GM21367 (cell line): ENCODE data around the gene RAD23A.

Source experiments
- ATAC-seq: cut with Tn5 transposase; IDR thresholded peaks from one replicate; pipeline ENCODE4 v1.9.1; 2021; ENCODE audit not compliant: unreplicated experiment

The RAD23A gene

GRCh38 chr19:12983542-12984142, 38.0 kb downstream of the RAD23A start:
- no peak for ATAC-seq

GRCh38 chr19:12984143-12984627, 38.5 kb downstream of the RAD23A start:
- no peak for ATAC-seq

DNA sequence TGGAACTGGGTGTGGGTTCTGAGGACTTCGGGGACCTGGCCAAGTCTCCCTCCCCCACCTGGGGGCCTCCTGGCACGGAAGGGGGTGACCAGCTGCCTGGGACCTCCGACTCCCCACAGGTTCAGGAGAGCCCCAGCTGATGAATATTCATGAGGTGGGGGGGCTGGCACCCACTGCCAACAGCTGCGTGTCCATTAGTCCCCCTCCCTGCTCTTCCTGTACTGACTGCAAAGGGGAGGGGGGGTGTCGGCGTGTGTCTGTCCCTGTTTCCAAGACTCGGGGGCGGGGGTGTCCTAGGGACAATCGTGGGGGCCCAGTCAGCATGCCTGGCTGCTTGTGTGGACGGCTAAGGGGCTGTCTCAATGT, 39.0 kb downstream of the RAD23A start:
- ATAC-seq, result no peak

DNA sequence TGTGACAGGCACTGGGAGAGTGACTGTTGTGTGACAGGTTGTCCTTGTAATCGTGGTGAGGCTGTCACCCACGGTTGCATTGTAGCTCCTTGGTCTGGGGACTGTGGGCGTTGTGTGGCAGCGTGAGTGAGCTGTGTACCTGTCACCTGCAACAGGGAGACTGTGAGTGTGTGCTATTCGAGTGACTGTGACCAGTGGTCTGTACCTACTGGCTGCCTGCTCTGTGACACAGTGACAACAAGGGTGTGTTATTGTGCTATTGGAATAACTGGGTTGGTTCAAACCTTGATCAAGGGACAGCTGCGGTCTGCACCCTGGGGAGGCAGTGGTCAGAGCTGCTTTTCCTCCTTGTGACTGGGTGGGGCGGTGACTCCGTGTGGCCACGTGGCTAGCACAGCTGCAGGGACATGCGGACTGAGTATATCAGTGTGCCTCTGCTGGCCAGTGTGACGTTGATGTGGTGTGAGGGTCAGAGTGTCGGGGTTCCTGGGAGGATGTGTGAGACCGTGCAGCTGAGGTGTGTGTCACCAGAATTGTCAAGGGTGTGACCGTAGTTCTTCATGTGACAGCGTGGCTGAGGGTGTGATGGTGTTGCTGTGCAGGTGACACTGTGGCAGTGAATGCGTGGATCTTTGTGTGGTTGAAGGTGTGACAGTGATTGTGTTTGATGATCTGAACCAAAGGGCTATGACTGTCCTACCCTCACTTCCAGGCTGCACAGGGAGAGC, 39.6 kb downstream of the RAD23A start:
- no peak for ATAC-seq

DNA sequence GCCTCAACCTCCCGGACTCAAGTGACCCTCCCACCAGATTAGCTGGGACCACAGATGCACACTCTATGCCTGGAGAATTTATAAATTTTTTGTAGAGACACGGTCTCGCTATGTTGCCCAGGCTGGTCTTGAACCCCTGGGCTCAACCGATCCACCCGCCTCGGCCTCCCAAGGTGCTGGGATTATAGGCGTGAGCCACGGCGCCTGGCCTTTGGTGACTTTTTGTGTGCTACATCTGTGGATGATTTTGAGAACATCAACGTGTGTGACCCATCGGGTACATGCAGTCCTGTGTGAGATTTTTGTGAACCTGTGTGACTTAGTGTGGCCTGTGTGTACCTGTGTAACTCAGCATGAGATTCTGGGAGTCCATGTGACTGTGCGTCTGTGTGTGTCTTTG, 41.1 kb downstream of the RAD23A start:
- no peak for ATAC-seq

GRCh38 chr19:12987190-12987589, 41.5 kb downstream of the RAD23A start:
- no peak for ATAC-seq

DNA sequence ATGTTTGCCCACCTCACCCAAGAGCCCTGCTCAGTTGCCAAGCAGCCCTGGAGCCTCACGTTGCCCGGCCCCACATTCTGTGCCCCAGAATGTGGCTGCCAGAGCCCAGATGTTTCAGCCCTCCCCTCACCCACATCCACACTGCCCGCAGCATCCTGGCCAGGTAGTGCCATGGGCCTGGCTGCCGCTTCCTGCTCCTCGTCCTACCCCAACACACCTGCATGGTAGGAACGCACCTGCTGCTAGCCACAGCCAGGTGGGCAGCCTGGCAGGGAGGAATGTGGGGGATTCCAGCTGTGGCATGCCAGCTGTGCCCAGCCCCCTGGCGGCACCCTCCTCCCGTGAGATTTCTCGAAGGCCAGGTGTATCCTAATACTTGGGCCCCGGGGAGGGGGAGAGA, 42.1 kb downstream of the RAD23A start:
- no peak for ATAC-seq

DNA sequence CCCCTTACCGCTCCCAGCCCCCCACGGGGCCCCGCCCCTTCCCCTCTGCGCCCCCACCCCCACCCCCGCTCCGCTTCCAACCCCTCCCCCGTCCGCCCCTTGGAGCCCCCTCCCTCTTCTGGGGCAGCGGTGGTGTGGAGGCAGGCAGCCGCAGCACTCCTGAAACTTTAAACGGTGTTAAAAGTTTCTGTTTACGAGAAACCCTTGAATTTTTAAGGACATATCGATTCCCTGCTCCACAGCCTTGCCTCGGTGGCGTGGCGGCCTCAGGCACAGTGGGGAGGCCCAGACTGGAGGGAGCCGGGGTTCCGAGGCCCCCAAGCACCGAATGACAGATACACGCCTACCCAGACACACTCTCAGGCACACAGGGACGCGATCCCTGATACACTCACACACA, 44.8 kb downstream of the RAD23A start:
- no peak for ATAC-seq

DNA sequence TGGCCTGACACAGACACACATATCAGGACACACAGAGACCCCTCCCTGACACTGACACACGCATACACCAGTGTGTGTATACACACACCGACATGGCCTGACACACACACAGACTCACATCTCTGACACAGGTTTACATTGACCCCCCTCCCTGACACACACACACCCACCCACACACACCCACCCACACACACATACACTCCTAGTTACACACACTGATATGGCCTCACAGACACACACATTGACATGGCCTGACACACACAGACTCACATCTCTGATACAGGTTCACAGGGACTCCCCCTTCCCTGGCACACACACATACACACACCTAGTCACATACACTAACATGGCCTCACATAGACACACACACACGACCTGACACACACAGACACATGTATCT, 45.2 kb downstream of the RAD23A start:
- ATAC-seq, result no peak

- ATAC-seq, result no peak
Measured at GRCh38 chr19:12991296-12991695, 45.6 kb downstream of the RAD23A start.

DNA sequence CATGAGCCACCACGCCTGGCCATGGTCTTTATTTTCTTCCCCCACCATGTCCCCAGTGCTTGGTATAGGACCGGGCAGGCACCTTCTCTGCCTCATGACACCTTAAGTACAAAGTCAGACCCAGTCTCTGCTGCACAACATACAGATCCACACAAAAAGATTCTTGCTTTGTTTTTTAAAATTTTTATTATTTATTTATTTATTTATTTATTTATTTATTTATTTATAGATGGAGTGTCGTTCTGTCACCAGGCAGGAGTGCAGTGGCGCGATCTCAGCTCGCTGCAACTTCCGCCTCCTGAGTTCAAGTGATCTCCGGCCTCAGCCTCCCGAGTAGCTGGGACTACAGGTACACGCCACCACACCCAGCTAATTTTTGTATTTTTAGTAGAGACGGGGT, 47.1 kb downstream of the RAD23A start:
- ATAC-seq, result no peak

GRCh38 chr19:12993562-12993961, 47.9 kb downstream of the RAD23A start:
- ATAC-seq, result no peak

- no peak for ATAC-seq
Measured at GRCh38 chr19:12994701-12995595, 49.3 kb downstream of the RAD23A start, which contains the start of gene NFIX. NFIX (plus strand) TSS chr19:12995475; CDS start chr19:12995838, 363 bp downstream.

DNA sequence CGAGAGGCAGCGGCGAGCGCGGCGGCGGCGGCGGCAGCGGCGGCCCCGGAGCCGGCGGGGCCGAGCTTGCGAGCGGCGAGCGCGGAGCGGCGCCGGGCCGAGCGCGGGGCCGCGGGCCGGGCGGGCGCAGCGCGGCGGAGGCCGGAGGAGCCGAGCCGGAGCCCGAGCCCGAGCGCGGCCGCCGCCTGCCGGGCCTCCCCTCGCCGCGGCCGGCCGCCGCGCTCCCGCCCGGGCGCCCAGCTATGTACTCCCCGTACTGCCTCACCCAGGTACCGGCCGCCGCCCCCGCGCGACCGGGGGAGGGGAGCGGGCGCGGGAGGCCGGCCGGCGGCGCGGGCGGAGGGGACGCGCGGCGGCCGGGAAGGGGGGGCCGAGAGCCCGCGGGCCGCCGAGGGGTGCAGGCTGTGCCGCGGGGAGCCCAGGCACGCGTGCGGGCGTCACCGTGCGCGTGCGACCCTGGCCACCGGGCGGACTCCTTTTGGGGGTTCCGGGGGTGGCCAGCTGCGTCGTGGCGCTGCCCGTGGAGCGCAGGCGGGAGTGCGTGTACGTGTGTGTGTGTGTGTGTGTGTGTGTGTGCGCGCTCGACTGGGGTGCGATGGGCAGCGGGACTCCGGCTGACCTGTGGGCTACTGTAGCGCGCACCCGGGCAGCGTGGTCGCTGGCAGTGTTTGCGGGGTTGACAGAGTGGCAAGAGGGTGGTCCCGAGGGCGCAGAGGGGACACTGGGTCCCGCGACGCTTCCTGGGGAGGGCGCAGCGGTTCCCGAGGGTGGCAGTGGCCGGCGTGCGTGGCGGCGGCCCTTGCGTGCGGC, 50.1 kb downstream of the RAD23A start:
- no peak for ATAC-seq

DNA sequence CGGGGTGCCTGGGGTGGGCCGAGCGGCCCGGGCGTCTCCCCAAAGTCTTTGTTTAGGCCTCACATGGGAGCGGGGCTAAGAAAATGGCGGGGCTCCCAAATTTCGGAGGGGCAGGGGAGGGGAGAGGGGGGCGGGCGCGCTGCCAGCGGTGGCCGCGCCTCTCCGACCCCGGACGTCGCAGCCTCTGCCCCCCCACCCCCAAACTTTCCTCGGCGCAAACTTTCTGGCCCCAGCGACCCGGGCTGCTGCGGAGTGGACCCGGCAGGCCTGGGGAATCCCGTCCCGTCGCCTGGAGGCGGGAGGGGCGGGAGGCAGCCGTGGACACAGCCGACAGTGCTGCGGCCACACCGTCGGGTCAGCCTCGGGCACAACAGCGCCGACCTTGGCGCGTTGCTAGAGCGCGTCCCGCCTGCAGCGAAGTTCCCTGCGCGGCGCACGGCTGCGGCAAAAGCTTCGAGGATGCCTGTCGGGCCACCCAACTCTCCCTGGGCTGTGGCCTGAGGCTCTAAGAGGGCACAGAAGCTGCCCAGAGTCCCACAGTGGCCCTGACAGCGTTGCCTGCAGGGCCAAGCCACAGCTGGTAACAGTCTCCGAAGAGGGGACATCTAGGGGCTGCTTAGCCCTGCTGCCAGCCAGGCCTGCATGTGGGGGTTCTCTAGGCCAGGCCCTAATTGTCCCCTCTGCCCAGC, 50.9 kb downstream of the RAD23A start:
- ATAC-seq, result no peak

DNA sequence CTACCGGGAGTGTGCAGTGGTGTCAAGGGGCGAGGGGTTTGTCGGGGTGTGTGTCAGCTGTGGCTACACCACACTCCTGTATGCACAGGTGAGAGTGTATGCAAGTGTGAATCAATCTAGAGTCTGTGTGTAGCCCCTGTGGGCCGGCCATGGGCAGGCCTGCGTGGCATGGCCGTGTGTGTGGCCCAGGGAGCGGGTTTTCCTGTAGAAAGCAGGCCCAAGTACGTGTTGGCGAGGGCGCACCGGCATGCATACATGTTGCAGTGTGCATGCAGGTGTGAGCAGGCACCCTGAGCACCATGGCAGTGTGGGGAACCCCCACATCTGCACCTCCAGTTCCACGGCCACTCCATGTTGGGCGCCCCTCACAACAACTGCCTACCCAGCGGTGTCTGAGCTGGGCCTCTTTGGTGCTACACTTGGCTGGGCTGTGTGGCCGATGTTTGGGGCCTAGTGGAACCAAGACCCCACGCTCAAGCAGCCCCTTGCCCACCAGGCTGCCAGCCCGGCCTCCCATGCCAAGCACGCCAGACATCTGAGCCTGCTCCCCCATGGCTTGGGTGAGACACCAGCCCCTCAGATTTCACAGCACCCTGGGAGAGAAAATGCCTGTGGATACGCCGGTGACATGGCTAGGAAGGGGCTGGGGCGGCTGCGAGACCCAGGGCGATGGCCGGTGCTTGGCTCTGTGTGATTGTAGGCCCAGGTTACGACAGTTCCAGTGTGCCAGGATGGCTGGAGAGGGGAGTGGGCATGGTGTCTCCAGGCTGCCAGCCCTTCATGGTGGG, 51.7 kb downstream of the RAD23A start:
- ATAC-seq, result no peak

DNA sequence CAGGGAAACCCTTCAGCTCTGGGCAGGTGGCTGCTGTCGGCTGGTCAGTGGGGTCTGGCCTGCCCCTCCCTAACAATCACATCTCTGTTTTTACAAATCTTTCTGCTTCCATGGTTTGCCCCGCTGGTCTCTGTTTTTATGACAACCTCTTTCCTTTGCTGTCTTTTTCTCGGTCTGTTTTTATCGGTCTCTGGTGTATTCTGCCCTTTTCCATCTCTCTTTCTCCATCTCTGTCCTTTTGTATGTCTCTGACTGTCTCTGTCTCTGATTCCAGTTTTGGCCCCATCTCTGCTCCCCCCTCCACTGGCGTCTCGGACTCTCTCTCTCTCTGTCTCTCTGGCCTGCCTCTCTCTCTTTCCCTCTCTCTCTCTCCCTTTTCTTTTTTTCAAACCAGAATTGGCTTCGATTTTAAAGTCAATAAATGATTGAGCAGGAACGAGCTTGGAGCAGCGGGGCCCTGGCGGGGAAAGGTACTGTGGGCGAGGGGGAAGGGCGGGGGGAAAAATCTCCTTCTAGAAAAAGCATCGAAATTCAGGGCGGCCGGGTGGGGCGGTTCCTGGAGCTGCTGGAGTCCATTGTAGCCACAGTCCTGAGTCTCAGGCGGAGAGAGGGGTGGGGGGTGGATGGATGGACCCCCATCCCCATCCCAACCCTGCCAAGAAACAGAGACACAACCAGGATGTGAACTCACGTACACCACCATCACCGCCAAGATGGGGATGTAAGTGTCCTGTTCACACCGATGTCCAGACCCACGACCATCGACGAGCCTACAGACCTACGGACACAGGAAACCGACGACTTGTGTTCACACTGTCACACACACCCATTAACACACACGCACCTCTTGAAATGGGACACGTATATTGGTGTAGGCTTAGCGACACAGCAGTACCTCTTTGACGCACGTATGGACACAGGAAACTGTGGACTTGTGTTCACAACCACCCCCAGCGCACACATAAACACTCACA, 52.6 kb downstream of the RAD23A start:
- ATAC-seq, result no peak

- no peak for ATAC-seq
Measured at GRCh38 chr19:13001166-13001501, 55.5 kb downstream of the RAD23A start.
